ENCODE measurements around the gene C5orf52.

- no peak for TF ChIP-seq CTCF (IDR thresholded peaks at IDR 0.05; ENCODE audit: low read length)
- TF ChIP-seq EZH2phosphoT487 (IDR thresholded peaks at IDR 0.05; ENCODE audit: low read length) = no peak
- no peak for TF ChIP-seq EZH2 (optimal IDR thresholded peaks at IDR 0.05; ENCODE audit: low read depth, low read length)
Measured at GRCh38 chr5:157710431-157710830, 39.1 kb downstream of the C5orf52 start.

Data from MM.1S (cell line).